Vagina (tissue), 2 donors: Measurements from ENCODE around the gene SERPINE1. TPM values are rescaled to one million over a fixed set of nuclear protein-coding genes. Genes with fewer than 3 reads are reported as not detected.
A peak's percentile ranks its signal among the peaks of the same experiment; 100 is the strongest.

Experiments
- DNase-seq, 2 donors: peaks; one replicate each; pipeline ENCODE4 v3.0.0-alpha.2; 2017; ENCODE audit errors: extremely low spot score in 2 of 2
- H3K27ac ChIP-seq: fragments of 200-600 bp; sonication (generic); one replicate; pipeline ENCODE4 v1.5.1; 2019
- H3K27me3 ChIP-seq: fragments of 200-600 bp; sonication (generic); one replicate; pipeline ENCODE4 v1.5.1; 2019
- H3K36me3 ChIP-seq, 2 donors: fragments of 200-600 bp; sonication (generic); one replicate each; pipeline ENCODE4 v1.5.1; 2017 to 2019
- H3K4me1 ChIP-seq: fragments of 200-600 bp; sonication (generic); one replicate; pipeline ENCODE4 v1.5.1; 2019
- H3K4me3 ChIP-seq, 2 donors: fragments of 200-600 bp; sonication (generic); 1 replicate in 1 of 2; 2 replicates in 1 of 2; pipeline ENCODE4 v1.5.1; 2016 to 2019
- H3K9me3 ChIP-seq: fragments of 200-600 bp; sonication (generic); one replicate; pipeline ENCODE4 v1.5.1; 2019
- CTCF ChIP-seq, 3 experiments: fragments of 450-650 bp in 2 of 3; fragments of 200-600 bp in 1 of 3; sonication (generic) in 1 of 3; IDR thresholded peaks; one replicate each; pipeline ENCODE4 v1.5.1; 2017 to 2019; ENCODE audit warnings: antibody characterized with exemption in 3 of 3, mild to moderate bottlenecking in 2 of 3, moderate library complexity in 2 of 3
- POLR2A ChIP-seq, 2 donors: fragments of 450-650 bp; IDR thresholded peaks; one replicate each; pipeline ENCODE4 v1.6.1; 2017; ENCODE audit warnings: antibody characterized with exemption in 2 of 2, mild to moderate bottlenecking in 2 of 2, moderate library complexity in 2 of 2
- POLR2AphosphoS5 ChIP-seq, 2 donors: sonication (generic); formaldehyde crosslinking; IDR thresholded peaks; one replicate each; pipeline ENCODE4 v1.9.0; 2017; ENCODE audit warnings: antibody characterized with exemption in 2 of 2, mild to moderate bottlenecking in 2 of 2, low read depth in 1 of 2; ENCODE audit not compliant: insufficient read depth in 1 of 2
- intact Hi-C: fragments of 100-400 bp; cut with DNase I; formaldehyde crosslinking; loops from one replicate; pipeline ENCODE4 v1.15.1; 2023
- total RNA-seq: library from RNA; depleted of rRNA; stranded (reverse); fragments of >200 nt; gene quantifications from one replicate; pipeline ENCODE4 v1.2.3, GENCODE V29; 2016

SERPINE1 gene
- total RNA-seq, 1 donor from 2014 or later, result 14.7 TPM

DNA sequence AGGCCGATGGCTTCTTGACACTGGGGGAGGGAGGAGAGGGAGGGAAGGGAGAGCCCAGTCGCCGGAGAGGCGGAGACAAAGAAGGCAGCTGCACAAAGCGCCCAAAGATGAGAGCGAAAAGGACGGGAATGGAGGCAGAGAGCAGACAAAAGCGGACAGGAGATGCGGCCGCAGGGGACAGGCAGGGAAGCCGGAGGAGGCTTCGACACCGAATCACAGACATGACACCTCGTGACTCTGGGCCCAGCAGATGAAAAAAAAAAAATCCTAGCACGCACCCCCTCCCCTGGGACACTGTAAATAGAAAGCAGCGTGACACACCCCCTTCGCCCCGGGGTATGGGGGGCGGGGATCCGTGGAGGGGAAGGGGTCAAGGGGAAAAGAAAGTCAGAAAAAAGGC lies 52.2 kb downstream of the SERPINE1 start:
- no peaks in the 10 kb centered on the region for H3K9me3 ChIP-seq
- peaks cover 12% of the 10 kb centered on the region for H3K27me3 ChIP-seq
- no peak overlapping the region for H3K4me3 ChIP-seq
- intact Hi-C loops, result no loop called here
- H3K4me1 ChIP-seq, result peaks cover 9% of the 10 kb centered on the region
- DNase-seq, result no peak
- TF ChIP-seq CTCF (IDR thresholded peaks at IDR 0.05) (no peak), POLR2A (IDR thresholded peaks at IDR 0.05) (no peak), POLR2AphosphoS5 (IDR thresholded peaks at IDR 0.05; ENCODE audit: insufficient read depth in 1 of 2, low read depth in 1 of 2) (no peak)
- no peaks in the 10 kb centered on the region for H3K36me3 ChIP-seq
- H3K27ac ChIP-seq, result no peak overlapping the region

- Histone ChIP-seq H3K9me3 (no peaks in the 10 kb centered on the region), H3K27me3 (peaks cover 7% of the 10 kb centered on the region), H3K4me1 (peaks cover 9% of the 10 kb centered on the region), H3K27ac (no peak overlapping the region), H3K36me3 (no peaks in the 10 kb centered on the region), H3K4me3 (peak overlapping the region in 1 of 2 donors; percentile 11)
- TF ChIP-seq POLR2A (IDR thresholded peaks at IDR 0.05) (no peak), POLR2AphosphoS5 (IDR thresholded peaks at IDR 0.05; ENCODE audit: insufficient read depth in 1 of 2, low read depth in 1 of 2) (no peak), CTCF (IDR thresholded peaks at IDR 0.05) (no peak)
- intact Hi-C loops, result no loop called here
- DNase-seq, result no peak
Measured at GRCh38 chr7:101179713-101180112, 52.8 kb downstream of the SERPINE1 start.

DNA sequence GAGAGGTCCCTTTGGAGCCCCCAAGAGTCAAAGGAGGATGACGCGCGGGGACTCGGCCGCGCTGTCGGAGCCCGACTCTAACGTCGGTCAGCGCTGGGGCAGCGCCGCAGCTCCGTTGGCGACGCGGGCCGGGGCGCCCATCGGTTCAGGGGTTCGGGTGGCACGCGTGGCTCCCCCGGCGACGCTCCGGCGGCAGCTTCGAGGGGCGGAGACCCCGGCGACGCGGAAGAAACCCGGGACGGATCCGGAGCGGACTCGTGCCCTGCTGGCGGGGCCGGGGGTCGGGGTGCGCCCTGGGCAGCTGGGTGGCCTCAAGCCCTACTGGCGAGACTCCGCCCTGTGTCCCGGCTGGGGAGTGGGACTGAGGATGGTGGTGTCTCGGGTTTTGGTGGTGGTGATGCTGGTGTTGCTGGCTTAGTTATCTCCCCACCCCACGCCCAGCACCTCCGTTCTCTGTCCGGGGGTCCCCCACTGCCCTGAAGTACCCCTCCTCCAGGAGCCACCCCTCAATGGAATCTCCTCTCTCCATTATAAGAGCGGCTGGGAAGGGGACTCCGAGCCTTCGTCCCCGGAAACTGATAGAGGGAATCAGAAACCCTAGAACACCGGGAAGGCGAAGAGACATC lies 53.3 kb downstream of the SERPINE1 start, which contains the start of gene NAT16:
TSS of gene NAT16 (minus strand) at position 164 of the 626 bp plus-strand sequence. CDS start 5,486 bp downstream, outside the sequence.
- Histone ChIP-seq H3K27ac (no peak within 1 kb of the TSS), H3K4me1 (peaks cover 9% of the 10 kb centered on the region), H3K4me3 (peak within 1 kb of the TSS in 1 of 2 donors; percentile 11), H3K36me3 (no peaks in the 10 kb centered on the region), H3K27me3 (peaks cover 7% of the 10 kb centered on the region), H3K9me3 (no peaks in the 10 kb centered on the region)
- DNase-seq, result no peak
- TF ChIP-seq CTCF (IDR thresholded peaks at IDR 0.05), result no peak
- TF ChIP-seq POLR2A (IDR thresholded peaks at IDR 0.05), result no peak
- no peak for TF ChIP-seq POLR2AphosphoS5 (IDR thresholded peaks at IDR 0.05; ENCODE audit: insufficient read depth in 1 of 2, low read depth in 1 of 2)
- intact Hi-C loops, result no loop called here

DNA sequence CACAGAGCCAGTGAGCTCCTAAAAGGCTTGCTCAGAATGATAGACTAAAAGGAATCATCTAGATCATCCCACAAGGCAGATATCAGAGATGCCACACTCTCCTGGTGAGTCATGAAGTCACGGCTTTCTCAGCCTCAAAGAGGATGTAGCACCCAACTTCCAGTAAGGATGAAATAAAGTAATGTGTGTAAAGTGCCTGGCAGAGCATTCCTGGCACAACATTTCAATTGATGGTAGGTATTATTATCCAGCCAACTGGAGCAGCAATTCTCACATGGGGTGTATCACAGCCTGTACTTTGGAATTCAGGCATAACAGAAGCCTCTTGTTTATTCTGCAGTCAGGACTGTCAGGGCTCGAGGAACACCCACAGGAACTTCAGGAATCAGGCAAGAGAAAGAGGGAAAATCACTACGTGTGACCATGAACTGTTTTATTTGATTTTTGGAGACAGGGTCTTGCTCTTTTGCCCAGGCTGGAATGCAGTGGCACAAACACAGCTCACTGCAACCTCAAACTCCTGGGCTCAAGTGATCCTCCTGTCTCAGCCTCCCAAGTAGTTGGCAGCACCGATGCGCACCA lies 58.4 kb downstream of the SERPINE1 start:
- H3K4me1 ChIP-seq, result no peaks in the 10 kb centered on the region
- intact Hi-C loops, result no loop called here

More for the DNA sequence above, 58.4 kb downstream of the SERPINE1 start:
- H3K27ac ChIP-seq, result no peak overlapping the region
- no peaks in the 10 kb centered on the region for H3K9me3 ChIP-seq
- H3K4me3 ChIP-seq, result no peak overlapping the region
- H3K27me3 ChIP-seq, result no peaks in the 10 kb centered on the region
- H3K36me3 ChIP-seq, result no peaks in the 10 kb centered on the region
- TF ChIP-seq CTCF (IDR thresholded peaks at IDR 0.05), result no peak
- TF ChIP-seq POLR2A (IDR thresholded peaks at IDR 0.05), result no peak
- TF ChIP-seq POLR2AphosphoS5 (IDR thresholded peaks at IDR 0.05; ENCODE audit: insufficient read depth in 1 of 2, low read depth in 1 of 2), result no peak
- DNase-seq, result no peak
